ENCODE data around the gene SH3BGRL.

DNA sequence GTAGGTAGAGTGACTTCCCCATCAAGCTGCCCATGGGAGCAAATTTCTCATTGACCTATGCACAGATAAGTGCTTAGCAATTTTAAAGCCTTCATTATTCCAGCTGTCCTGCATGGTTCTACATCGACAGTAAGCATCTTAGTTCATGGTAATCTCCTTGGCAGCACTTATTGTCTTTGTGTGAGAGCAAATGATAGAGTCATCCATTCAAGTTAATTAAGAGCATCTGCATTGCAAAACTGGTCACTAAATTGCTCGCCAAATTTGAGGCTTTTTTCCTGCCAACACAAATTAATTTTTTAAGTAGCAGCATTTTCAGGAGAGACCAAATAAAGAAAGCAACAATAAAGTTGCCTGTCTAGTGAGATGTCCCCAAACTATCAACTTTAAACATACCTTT is 76.7 kb downstream of the SH3BGRL start:
- TF ChIP-seq, protein P1, sequence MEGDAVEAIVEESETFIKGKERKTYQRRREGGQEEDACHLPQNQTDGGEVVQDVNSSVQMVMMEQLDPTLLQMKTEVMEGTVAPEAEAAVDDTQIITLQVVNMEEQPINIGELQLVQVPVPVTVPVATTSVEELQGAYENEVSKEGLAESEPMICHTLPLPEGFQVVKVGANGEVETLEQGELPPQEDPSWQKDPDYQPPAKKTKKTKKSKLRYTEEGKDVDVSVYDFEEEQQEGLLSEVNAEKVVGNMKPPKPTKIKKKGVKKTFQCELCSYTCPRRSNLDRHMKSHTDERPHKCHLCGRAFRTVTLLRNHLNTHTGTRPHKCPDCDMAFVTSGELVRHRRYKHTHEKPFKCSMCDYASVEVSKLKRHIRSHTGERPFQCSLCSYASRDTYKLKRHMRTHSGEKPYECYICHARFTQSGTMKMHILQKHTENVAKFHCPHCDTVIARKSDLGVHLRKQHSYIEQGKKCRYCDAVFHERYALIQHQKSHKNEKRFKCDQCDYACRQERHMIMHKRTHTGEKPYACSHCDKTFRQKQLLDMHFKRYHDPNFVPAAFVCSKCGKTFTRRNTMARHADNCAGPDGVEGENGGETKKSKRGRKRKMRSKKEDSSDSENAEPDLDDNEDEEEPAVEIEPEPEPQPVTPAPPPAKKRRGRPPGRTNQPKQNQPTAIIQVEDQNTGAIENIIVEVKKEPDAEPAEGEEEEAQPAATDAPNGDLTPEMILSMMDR (conservative IDR thresholded peaks at IDR 0.05 in 1 of 2, IDR thresholded peaks at IDR 0.05 in 1 of 2; ENCODE audit: low read depth in 1 of 2, low read length in 2 of 2), result no peak
- TF ChIP-seq EZH2 (IDR thresholded peaks at IDR 0.05; ENCODE audit: low read length, missing control alignments), result no peak

All from fibroblast of lung (primary cell).